HepG2 (cell line): ENCODE results near the gene TSHZ2. TPM values are rescaled to one million over a fixed set of nuclear protein-coding genes. Genes with fewer than 3 reads are reported as not detected.

ENCODE experiments used
- AHDC1 ChIP-seq: sonication (generic); formaldehyde crosslinking; IDR thresholded peaks from 2 replicates; pipeline ENCODE4 v1.5.1; 2020; ENCODE audit warnings: mild to moderate bottlenecking, missing genetic modification reagents, borderline replicate concordance
- BATF2 ChIP-seq: sonication (generic); formaldehyde crosslinking; IDR thresholded peaks from 2 replicates; pipeline ENCODE4 v1.8.0; 2022; ENCODE audit warnings: mild to moderate bottlenecking, missing genetic modification reagents, moderate library complexity
- E2F2 ChIP-seq: sonication (generic); formaldehyde crosslinking; IDR thresholded peaks from 2 replicates; pipeline ENCODE4 v1.4.0; 2020; ENCODE audit warnings: missing genetic modification reagents, borderline replicate concordance
- ERF ChIP-seq: IDR thresholded peaks from 2 replicates; pipeline ENCODE4 v1.6.1; 2018; ENCODE audit warnings: missing biosample characterization, missing genetic modification reagents
- HBP1 ChIP-seq: IDR thresholded peaks from 2 replicates; pipeline ENCODE4 v1.6.1; 2016; ENCODE audit warnings: low read depth, control low read depth
- NR3C1 ChIP-seq: sonication (generic); formaldehyde crosslinking; IDR thresholded peaks from 2 replicates; pipeline ENCODE4 v1.4.0; 2020; ENCODE audit warnings: missing genetic modification reagents
- RXRA ChIP-seq: sonication (generic); formaldehyde crosslinking; IDR thresholded peaks from 2 replicates; pipeline ENCODE4 v1.5.1; 2020; ENCODE audit warnings: missing genetic modification reagents
- SCMH1 ChIP-seq: sonication (generic); formaldehyde crosslinking; IDR thresholded peaks from 2 replicates; pipeline ENCODE4 v1.9.0; 2021; ENCODE audit warnings: missing genetic modification reagents, mild to moderate bottlenecking, borderline replicate concordance
- SMC3 ChIP-seq: IDR thresholded peaks from 2 replicates; pipeline ENCODE4 v1.6.1; 2011; ENCODE audit warnings: low read length, improper control_type of control experiment
- SRSF1 ChIP-seq: fragments of 200-400 bp; formaldehyde crosslinking; optimal IDR thresholded peaks from 2 replicates; pipeline ENCODE3; 2017; ENCODE audit warnings: mild to moderate bottlenecking, low read depth, low read length, moderate library complexity
- TGIF2 ChIP-seq: IDR thresholded peaks from 2 replicates; pipeline ENCODE4 v1.6.1; 2016; ENCODE audit warnings: control low read depth, missing compliant biosample characterization
- ZFP36L1 ChIP-seq: sonication (generic); formaldehyde crosslinking; IDR thresholded peaks from 2 replicates; pipeline ENCODE4 v1.8.0; 2022; ENCODE audit warnings: mild to moderate bottlenecking, missing genetic modification reagents, moderate library complexity
- ZNF33B ChIP-seq: sonication (generic); formaldehyde crosslinking; IDR thresholded peaks from 2 replicates; pipeline ENCODE4 v1.5.1; 2020; ENCODE audit warnings: mild to moderate bottlenecking, missing genetic modification reagents
- ZNF382 ChIP-seq: sonication (generic); formaldehyde crosslinking; IDR thresholded peaks from 2 replicates; pipeline ENCODE4 v1.5.0; 2020; ENCODE audit warnings: missing genetic modification reagents, mild to moderate bottlenecking, borderline replicate concordance
- ZNF44 ChIP-seq: sonication (generic); formaldehyde crosslinking; IDR thresholded peaks from 2 replicates; pipeline ENCODE4 v1.5.1; 2020; ENCODE audit warnings: mild to moderate bottlenecking, missing genetic modification reagents
- ZZZ3 ChIP-seq: sonication (generic); formaldehyde crosslinking; IDR thresholded peaks from 2 replicates; pipeline ENCODE4 v1.4.0; 2020; ENCODE audit warnings: missing genetic modification reagents, mild to moderate bottlenecking, borderline replicate concordance
- polyA plus RNA-seq, 8 experiments: library from polyadenylated mRNA; depleted of rRNA in 3 of 8; stranded (reverse) in 7 of 8; unstranded in 1 of 8; fragments of >200 nt; fragmentation: Illumina TruSeq in 4 of 8; extraction: Trizol in 4 of 8; gene quantifications; 2 replicates each; pipeline versions ENCODE4 v1.2.1 to v1.2.3, GENCODE V29; 2011 to 2016; ENCODE audit warnings: low read depth in 4 of 8, missing spikeins in 1 of 8, mixed read lengths in 1 of 8; ENCODE audit not compliant: insufficient read depth in 1 of 8
- total RNA-seq, 5 experiments: library from RNA; depleted of rRNA; stranded (reverse); fragments of >200 nt; fragmentation: Illumina TruSeq; extraction: Trizol; gene quantifications; 2 replicates each; pipeline ENCODE4 v1.2.3, GENCODE V29; 2016; ENCODE audit warnings: low read depth in 1 of 5

Gene TSHZ2
- total and polyA plus RNA-seq, 2 of the 13 experiments (the other 11 are each of a cell fraction or from before 2014, with no cell fraction given) = 0.01 TPM; not detected in 1

- TF ChIP-seq HBP1 (CRISPR knock-in tag) (peak; percentile 86), SMC3 (peak; percentile 16; the same call in 1 of the 2 replicates), ZNF44 (0 out of 2 replicates have a peak, but pooled peaks have one; percentile 67), BATF2 (CRISPR knock-in tag) (no peak), ZFP36L1 (CRISPR knock-in tag) (peak; percentile 87; the same call in 1 of the 2 replicates), ZNF33B (CRISPR knock-in tag) (peak; percentile 56; the same call in 1 of the 2 replicates), SCMH1 (CRISPR knock-in tag) (no peak), AHDC1 (CRISPR knock-in tag) (peak; percentile 81), ERF (CRISPR knock-in tag) (peak; percentile 89; the same call in 1 of the 2 replicates), ZNF382 (no peak), NR3C1 (CRISPR knock-in tag) (no peak), TGIF2 (CRISPR knock-in tag) (peak; percentile 58; the same call in 1 of the 2 replicates), E2F2 (CRISPR knock-in tag) (no peak), SRSF1 (no peak), ZZZ3 (CRISPR knock-in tag) (0 out of 2 replicates have a peak, but pooled peaks have one; percentile 14), RXRA (CRISPR knock-in tag) (peak; percentile 80; the same call in 1 of the 2 replicates)
These were observed 109.1 kb downstream of the TSHZ2 start (continued) for GRCh38 chr20:53080969-53081871.
